NCI-H226 (cell line): Measurements from ENCODE around the gene EIF2S1.
"Not testable (repeated sequence)": the region's sequence is repeated elsewhere in the genome, so short reads cannot be mapped to it uniquely, and the experiment has no call there.

Experiments used
- DNase-seq: peaks from one replicate; pipeline ENCODE4 v3.0.0-alpha.2; 2015

Gene EIF2S1

GRCh38 chr14:67359775-67360469 is at the start of gene EIF2S1, which contains the start of gene ATP6V1D:
Gene EIF2S1 (plus strand): TSS chr14:67360328. CDS start chr14:67364768, 4,440 bp downstream.
Gene ATP6V1D (minus strand): TSS chr14:67359804. CDS start chr14:67359698, 106 bp downstream.
- peak; percentile 97 for DNase-seq

- no peak for DNase-seq
Measured at GRCh38 chr14:67311868-67312267, 48.3 kb upstream of the EIF2S1 start.

- no peak for DNase-seq
Measured at GRCh38 chr14:67313153-67313552, 47.0 kb upstream of the EIF2S1 start.

GRCh38 chr14:67317822-67318221 is 42.3 kb upstream of the EIF2S1 start:
- no peak for DNase-seq

- peak; percentile 81 for DNase-seq
Measured at GRCh38 chr14:67319142-67319541, 41.0 kb upstream of the EIF2S1 start.

GRCh38 chr14:67329666-67330065 is 30.5 kb upstream of the EIF2S1 start:
- DNase-seq: not testable (repeated sequence)

- DNase-seq: no peak
Measured at GRCh38 chr14:67331368-67332125, 28.6 kb upstream of the EIF2S1 start.

GRCh38 chr14:67332468-67332867 is 27.7 kb upstream of the EIF2S1 start:
- DNase-seq: no peak

- no peak for DNase-seq
Measured at GRCh38 chr14:67335781-67336180, 24.3 kb upstream of the EIF2S1 start.

GRCh38 chr14:67341231-67341630 is 18.9 kb upstream of the EIF2S1 start:
- not testable (repeated sequence) for DNase-seq

GRCh38 chr14:67343601-67344230 is 16.4 kb upstream of the EIF2S1 start:
- no peak for DNase-seq

- DNase-seq: no peak
Measured at GRCh38 chr14:67345583-67345982, 14.5 kb upstream of the EIF2S1 start.

- no peak for DNase-seq
Measured at GRCh38 chr14:67352055-67352454, 8.1 kb upstream of the EIF2S1 start.

- DNase-seq: no peak
Measured at GRCh38 chr14:67357186-67357968, 2.8 kb upstream of the EIF2S1 start.

GRCh38 chr14:67357969-67358354 is 2.2 kb upstream of the EIF2S1 start:
- DNase-seq: no peak

GRCh38 chr14:67358924-67359774 is 979 bp upstream of the EIF2S1 start:
- DNase-seq: peak; percentile 57

GRCh38 chr14:67360470-67361206 is 510 bp downstream of the EIF2S1 start:
- DNase-seq: no peak

GRCh38 chr14:67365476-67365875 is 5.3 kb downstream of the EIF2S1 start:
- DNase-seq: no peak

- no peak for DNase-seq
Measured at GRCh38 chr14:67370830-67371229, 10.7 kb downstream of the EIF2S1 start.

GRCh38 chr14:67371247-67372148 is 11.4 kb downstream of the EIF2S1 start:
- DNase-seq: no peak
